Suprapubic skin (tissue), 4 donors: ENCODE measurements around the gene ANKRD31. TPM values are rescaled to one million over a fixed set of nuclear protein-coding genes. Genes with fewer than 3 reads are reported as not detected.

Experiments used
- DNase-seq, 2 donors: peaks; one replicate each; pipeline ENCODE4 v3.0.0-alpha.2; 2019; ENCODE audit warnings: low spot score in 2 of 2
- H3K27ac ChIP-seq: fragments of 200-600 bp; sonication (generic); one replicate; pipeline ENCODE4 v1.5.1; 2019
- H3K27me3 ChIP-seq: fragments of 200-600 bp; sonication (generic); one replicate; pipeline ENCODE4 v1.5.1; 2019
- H3K36me3 ChIP-seq: fragments of 200-600 bp; sonication (generic); one replicate; pipeline ENCODE4 v1.5.1; 2019
- H3K4me1 ChIP-seq: fragments of 200-600 bp; sonication (generic); one replicate; pipeline ENCODE4 v1.5.1; 2019
- H3K4me3 ChIP-seq: fragments of 200-600 bp; sonication (generic); one replicate; pipeline ENCODE4 v1.5.1; 2019; ENCODE audit warnings: mild to moderate bottlenecking
- H3K9me3 ChIP-seq: fragments of 200-600 bp; sonication (generic); one replicate; pipeline ENCODE4 v1.5.1; 2019
- EP300 ChIP-seq: sonication (generic); formaldehyde crosslinking; IDR thresholded peaks from one replicate; pipeline ENCODE4 v1.6.1; 2017; ENCODE audit warnings: antibody characterized with exemption
- POLR2A ChIP-seq, 2 donors: fragments of 450-650 bp; IDR thresholded peaks; one replicate each; pipeline ENCODE4 v1.6.1; 2017; ENCODE audit warnings: antibody characterized with exemption in 2 of 2, mild to moderate bottlenecking in 2 of 2, moderate library complexity in 2 of 2
- POLR2AphosphoS5 ChIP-seq, 3 donors: sonication (generic); formaldehyde crosslinking; IDR thresholded peaks; one replicate each; pipeline ENCODE4 v1.6.1; 2017; ENCODE audit warnings: antibody characterized with exemption in 3 of 3
- WGBS: methylation state at CpG from one replicate; pipeline ENCODE4 v1.1.5; 2018; 5-methylcytosine and 5-hydroxymethylcytosine counted together
- total RNA-seq, 4 donors: library from RNA; depleted of rRNA; stranded (reverse); fragments of >200 nt; gene quantifications; one replicate each; pipeline ENCODE4 v1.1.0, GENCODE V29; 2016
- TF ChIP-seq, protein P1 (sequence below), 2 donors: fragments of 200-600 bp in 1 of 2; fragments of 450-650 bp in 1 of 2; sonication (generic) in 1 of 2; IDR thresholded peaks; one replicate each; pipeline ENCODE4 v1.5.1; 2016 to 2019; ENCODE audit warnings: antibody characterized with exemption in 2 of 2, mild to moderate bottlenecking in 1 of 2, moderate library complexity in 1 of 2

ANKRD31 gene
- total RNA-seq, 4 donors from 2014 or later = 0.19 to 0.26 (median 0.21) TPM; not detected in 1

DNA sequence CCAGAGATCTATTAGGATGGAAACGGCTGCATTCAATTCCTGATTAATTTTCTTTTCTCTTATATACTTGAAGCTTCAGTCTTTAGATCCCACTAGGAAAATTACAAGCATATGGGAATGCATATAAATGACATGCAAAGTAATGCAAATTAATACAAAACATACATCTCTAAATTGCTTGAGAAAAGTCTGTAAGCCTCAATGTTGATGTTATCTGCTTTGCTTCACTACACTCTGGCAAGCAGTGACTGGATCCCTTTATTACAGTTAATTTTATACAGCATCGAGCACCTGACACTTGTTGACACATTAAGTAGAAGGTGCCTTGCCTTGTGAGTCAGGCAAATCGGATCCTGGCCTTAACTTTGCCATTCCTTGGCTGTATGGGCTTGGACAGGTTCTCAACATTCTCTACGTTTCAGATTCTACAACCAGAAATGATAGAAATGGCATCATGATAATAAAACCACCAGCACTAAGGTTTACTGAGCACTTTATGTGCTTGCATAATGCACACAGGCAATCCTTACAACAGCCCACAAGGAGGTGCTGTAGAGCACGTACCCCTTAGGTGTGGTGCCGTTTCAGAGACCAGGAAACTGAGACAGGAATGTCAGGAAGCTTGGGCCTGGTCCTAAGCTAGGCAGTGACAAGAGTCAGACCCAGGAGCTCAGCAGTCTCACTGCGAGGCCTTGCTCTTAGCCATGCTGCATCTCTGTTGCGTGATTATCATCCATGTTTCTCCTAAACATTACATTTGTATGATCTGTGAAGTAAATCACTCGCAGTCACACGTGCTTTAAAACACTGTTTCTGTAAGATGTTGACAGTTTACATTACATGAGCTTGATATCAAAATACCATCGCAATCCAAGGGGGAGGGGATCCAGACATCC is 187.0 kb downstream of the ANKRD31 start:
- DNase-seq = no peak
- WGBS = 51% methylated on average over 11 of the region's 11 CpGs
- H3K27me3 ChIP-seq = no peaks in the 10 kb centered on the region
- no peak overlapping the region for H3K4me3 ChIP-seq
- TF ChIP-seq EP300 = no peak
- TF ChIP-seq POLR2AphosphoS5 (IDR thresholded peaks at IDR 0.05) = no peak
- TF ChIP-seq, protein P1, sequence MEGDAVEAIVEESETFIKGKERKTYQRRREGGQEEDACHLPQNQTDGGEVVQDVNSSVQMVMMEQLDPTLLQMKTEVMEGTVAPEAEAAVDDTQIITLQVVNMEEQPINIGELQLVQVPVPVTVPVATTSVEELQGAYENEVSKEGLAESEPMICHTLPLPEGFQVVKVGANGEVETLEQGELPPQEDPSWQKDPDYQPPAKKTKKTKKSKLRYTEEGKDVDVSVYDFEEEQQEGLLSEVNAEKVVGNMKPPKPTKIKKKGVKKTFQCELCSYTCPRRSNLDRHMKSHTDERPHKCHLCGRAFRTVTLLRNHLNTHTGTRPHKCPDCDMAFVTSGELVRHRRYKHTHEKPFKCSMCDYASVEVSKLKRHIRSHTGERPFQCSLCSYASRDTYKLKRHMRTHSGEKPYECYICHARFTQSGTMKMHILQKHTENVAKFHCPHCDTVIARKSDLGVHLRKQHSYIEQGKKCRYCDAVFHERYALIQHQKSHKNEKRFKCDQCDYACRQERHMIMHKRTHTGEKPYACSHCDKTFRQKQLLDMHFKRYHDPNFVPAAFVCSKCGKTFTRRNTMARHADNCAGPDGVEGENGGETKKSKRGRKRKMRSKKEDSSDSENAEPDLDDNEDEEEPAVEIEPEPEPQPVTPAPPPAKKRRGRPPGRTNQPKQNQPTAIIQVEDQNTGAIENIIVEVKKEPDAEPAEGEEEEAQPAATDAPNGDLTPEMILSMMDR (IDR thresholded peaks at IDR 0.05) = peak; percentile 31 to 62
- peaks cover 40% of the 10 kb centered on the region for H3K4me1 ChIP-seq
- H3K27ac ChIP-seq = no peak overlapping the region
- no peaks in the 10 kb centered on the region for H3K9me3 ChIP-seq
- no peaks in the 10 kb centered on the region for H3K36me3 ChIP-seq

DNA sequence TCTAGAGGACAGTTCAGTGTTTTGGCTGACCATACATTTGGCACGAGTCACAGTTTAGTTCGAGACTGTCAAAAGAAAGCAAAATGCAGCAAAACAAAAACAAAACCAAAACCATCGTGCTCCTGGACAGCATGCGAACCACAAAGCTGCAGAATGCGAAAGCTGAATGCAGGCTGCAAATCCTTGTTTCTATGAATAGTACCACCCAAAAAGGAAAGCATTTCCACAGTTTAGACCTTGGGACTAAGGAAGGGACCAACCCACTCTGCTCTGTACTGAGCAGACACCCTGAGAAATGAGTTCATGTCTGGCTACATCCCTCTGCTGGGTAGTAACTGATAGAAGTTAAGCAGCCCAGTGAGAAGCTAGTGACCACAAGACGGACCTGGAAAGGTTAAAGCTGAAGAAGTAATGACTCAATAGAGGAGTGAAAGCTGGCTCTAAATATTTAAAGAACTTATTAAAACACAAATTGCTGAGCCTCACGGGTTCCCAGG is 188.2 kb downstream of the ANKRD31 start:
- Histone ChIP-seq H3K27me3 (no peaks in the 10 kb centered on the region), H3K27ac (no peak overlapping the region), H3K4me1 (peaks cover 36% of the 10 kb centered on the region), H3K9me3 (no peaks in the 10 kb centered on the region), H3K36me3 (no peaks in the 10 kb centered on the region), H3K4me3 (no peak overlapping the region)
- 64% methylated on average over 7 of the region's 7 CpGs for WGBS
- TF ChIP-seq, protein P1 (IDR thresholded peaks at IDR 0.05) = no peak
- TF ChIP-seq EP300 = no peak
- TF ChIP-seq POLR2A (IDR thresholded peaks at IDR 0.05) = no peak
- TF ChIP-seq POLR2AphosphoS5 (IDR thresholded peaks at IDR 0.05) = no peak
- DNase-seq = no peak

DNA sequence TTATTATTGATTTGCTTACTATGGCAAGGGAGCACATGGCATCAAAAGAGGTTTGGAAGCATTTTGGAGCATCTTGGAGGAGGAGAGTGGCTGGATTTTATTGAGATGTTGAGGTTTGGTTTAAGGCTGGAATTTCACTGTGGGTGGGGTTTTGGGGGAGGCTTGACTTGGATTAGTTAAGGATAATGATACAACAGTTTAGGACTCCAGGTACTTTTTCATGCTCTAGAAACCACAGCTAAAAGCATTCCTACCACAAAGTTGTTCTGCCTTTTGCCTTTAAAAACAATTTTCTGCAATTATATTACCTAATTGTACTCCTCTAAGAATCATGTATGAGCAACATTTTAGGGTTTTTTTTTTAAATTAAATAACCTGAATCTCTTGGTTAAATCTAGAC is 189.3 kb downstream of the ANKRD31 start:
- Histone ChIP-seq H3K4me3 (no peak overlapping the region), H3K27ac (no peak overlapping the region), H3K9me3 (no peaks in the 10 kb centered on the region), H3K4me1 (peaks cover 35% of the 10 kb centered on the region), H3K27me3 (no peaks in the 10 kb centered on the region), H3K36me3 (no peaks in the 10 kb centered on the region)
- TF ChIP-seq EP300 (no peak), POLR2AphosphoS5 (IDR thresholded peaks at IDR 0.05) (no peak), POLR2A (IDR thresholded peaks at IDR 0.05) (no peak)
- TF ChIP-seq, protein P1 (IDR thresholded peaks at IDR 0.05) = no peak
- no peak for DNase-seq

DNA sequence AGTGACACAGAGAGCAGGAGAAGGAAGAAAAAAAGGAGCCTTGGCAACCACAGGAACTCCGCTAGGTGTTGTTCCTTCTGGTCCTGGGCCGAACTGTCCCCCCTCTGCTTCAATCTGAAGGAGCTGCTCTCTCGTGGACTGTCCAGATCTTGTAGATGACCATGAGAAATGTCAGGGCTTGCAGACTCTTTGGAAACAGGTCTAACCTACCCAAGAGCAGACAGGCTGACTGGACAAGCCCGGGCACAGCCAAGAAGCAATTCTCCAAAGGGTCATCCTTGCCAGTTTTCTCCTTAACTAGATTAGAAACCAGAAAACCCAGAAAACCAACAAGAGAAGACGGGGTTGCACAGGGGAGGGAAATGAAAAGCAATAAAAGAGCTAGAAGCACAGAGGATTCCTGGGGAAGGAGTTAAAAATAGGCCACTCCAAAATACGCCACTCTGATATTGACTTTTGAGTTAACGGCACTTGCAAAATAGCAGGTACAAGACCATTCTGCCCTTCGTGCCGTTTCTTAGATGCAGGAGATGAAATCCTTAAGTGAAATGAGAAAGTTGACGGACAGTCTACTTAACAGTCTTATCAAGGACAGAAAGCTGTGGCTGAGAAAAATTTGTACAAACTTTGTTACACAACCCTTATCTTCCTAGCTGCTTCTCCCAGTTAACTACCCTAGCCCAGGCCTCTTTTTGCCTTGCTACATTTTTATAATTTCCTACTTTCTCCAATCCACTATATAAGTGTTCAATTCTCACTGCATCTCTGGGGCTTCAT is 190.1 kb downstream of the ANKRD31 start:
- no peak for DNase-seq
- WGBS = 74% methylated on average over 10 of the region's 10 CpGs
- Histone ChIP-seq H3K27ac (no peak overlapping the region), H3K9me3 (no peaks in the 10 kb centered on the region), H3K36me3 (no peaks in the 10 kb centered on the region), H3K4me1 (peaks cover 27% of the 10 kb centered on the region), H3K27me3 (no peaks in the 10 kb centered on the region), H3K4me3 (no peak overlapping the region)
- TF ChIP-seq POLR2AphosphoS5 (IDR thresholded peaks at IDR 0.05) (no peak), EP300 (no peak)

DNA sequence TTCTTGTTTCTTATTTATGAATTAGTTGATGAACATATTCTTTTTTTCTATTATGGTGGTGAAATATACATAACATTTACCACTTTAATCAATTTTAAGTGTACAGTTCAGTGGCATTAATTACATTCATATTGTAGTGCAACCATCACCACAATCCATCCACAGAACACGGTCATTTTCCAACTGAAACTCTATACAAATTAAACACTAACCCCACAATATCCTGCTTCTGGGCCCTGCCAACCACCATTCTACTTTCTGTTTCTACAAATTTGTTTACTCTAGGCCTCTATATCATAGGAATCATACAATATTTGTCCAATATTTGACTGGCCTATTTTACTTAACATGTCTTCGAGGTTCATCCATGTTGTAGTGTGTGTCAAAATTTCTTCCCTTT is 191.6 kb downstream of the ANKRD31 start:
- DNase-seq = no peak
- Histone ChIP-seq H3K4me1 (peaks cover 17% of the 10 kb centered on the region), H3K4me3 (no peak overlapping the region), H3K36me3 (no peaks in the 10 kb centered on the region), H3K27me3 (no peaks in the 10 kb centered on the region), H3K9me3 (no peaks in the 10 kb centered on the region), H3K27ac (no peak overlapping the region)
- TF ChIP-seq, protein P1 (IDR thresholded peaks at IDR 0.05) = no peak
- TF ChIP-seq EP300 = no peak
- no peak for TF ChIP-seq POLR2A (IDR thresholded peaks at IDR 0.05)
- no peak for TF ChIP-seq POLR2AphosphoS5 (IDR thresholded peaks at IDR 0.05)
- 95% methylated on average over 2 of the region's 2 CpGs for WGBS
